Embryonic facial prominence (tissue), 1 donor: ENCODE results near the gene ZNF774.
"Not testable (repeated sequence)": the region's sequence is repeated elsewhere in the genome, so short reads cannot be mapped to it uniquely, and the experiment has no call there.

ENCODE experiments used
- DNase-seq: peaks from one replicate; pipeline ENCODE4 v3.0.0-alpha.2; 2016; ENCODE audit errors: extremely low spot score

ZNF774 gene

DNA sequence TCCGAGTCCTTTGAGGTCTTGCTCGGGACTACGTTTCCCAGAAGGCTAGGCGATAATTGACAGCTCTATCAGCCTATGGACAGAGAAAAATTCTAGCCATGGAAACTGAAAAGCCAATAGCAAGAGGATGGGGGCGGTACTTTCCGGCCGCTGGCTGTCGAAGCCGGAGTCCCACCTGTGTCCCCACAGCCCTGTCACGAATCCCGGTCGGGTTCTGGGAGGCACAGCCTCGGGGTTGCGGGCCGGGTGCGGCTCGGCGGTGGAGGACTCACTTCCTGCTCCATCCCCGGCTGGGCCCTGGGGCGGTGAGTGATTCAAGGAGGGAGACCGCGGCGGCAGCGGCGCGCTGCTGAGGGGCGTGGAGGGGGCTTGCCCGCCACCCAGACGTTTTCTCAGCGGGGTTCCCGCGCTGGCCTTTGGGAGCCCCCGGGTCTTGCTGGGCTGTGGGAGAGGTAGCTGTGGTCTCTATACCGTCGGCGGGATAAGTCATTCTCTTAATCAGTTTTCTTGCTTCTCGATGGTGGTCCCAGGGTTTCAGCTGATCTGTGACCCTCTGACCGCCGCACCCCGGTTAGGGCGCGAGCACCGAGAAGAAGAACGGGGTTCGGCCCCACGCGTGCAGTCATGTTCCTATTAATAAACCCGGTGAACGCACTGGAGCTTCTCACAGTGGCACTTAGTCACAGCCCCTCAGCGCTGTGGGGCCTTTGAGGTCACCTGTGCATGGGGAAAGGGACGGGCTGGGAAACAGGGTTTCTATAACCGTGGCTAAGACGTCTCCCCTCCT is at the start of gene ZNF774:
ZNF774 (plus strand) TSS at position 178 of the 787 bp plus-strand sequence. CDS start 2,377 bp downstream, outside the sequence.
- peak; percentile 86 for DNase-seq

DNA sequence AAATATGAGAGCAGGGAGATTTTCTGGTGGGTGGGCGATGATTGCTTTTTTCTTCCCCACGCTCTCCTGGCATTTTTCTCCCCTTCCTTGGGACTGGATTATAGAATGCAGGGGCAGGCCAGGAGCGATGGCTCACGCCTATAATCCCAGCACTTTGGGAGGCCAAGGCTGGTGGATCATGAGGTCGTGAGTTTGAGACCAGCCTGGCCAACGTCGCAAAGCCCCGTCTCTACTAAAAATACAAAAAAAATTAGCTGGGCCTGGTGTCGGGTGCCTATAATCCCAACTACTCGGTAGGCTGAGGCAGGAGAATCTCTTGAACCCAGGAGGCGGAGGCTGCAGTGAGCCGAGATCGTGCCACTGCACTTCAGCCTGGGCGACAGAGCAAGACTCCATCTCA is 46.7 kb upstream of the ZNF774 start:
- not testable (repeated sequence) for DNase-seq

- no peak for DNase-seq
Observed at GRCh38 chr15:90305932-90306331, 46.2 kb upstream of the ZNF774 start.

DNA sequence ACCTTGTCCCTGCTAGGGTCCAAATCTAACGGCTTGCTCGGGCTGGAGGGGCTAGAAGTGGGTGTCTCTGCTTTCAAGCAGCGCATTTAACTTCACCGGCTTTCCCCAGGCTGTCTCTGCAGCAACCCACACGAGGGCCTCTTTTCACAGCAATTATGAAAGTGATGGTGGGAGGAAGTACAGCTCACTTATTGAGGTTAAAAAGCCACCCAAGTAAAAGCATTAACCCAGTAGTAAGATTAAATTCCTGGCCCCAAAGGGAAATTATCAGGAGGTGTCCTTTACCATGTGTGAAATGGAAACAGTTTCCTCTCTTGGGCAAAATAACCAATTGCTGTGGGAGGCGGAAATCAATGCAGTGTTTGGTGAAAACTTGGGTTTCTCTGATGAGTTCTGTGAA is 45.5 kb upstream of the ZNF774 start:
- DNase-seq, result no peak

DNA sequence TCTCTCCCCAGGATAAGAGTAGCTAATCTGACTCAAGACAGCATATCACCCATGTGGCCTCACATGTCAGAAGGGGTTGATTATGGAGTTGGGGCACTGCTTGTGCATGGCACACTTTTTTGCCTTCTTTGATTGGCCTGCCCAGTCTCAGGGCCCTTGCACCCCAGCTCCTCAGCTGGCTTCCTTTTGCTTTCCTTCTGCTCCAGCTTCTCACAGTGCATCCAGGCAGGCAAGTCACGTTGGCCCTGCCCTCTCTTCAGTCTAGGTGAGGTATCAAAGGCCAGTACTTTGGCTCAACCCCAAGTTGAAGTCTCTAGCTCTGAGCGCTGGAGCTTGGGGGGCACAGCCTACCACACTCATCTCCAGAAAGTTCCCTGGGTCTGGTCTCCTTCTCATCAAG is 44.4 kb upstream of the ZNF774 start:
- no peak for DNase-seq

GRCh38 chr15:90309020-90309419 is 43.1 kb upstream of the ZNF774 start:
- DNase-seq, result no peak

DNA sequence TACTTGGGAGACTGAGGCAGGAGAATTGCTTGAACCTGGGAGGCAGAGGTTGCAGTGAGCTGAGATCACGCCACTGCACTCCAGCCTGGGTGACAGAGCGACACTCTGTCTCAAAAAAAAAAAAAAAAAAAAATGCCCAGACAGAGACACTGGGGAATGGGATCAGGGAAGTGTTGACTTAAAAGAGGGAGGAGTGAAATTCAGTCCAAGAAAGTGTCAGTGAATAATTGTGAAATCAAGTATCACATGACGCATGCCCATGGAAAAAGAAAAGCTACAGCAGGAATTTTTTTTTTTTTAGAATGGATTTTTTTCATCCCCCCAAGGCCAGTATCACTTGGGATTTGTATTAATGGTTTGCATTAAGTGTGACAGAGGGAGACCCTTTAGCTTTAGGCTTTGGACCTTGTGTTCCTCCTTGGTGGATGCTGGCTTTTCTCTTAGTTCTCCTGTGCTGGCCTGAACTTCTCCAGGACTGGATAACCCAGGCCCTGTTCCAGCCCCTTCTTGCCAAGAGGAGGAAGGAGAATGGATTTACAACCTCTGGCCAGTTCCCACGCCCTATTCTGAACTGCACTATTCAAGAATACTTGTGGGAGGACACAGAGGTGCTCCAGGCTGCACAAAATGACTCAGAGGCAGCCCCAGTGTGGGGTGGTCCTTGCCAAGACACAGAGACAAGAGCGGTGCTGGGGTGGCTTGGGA is 36.7 kb upstream of the ZNF774 start:
- DNase-seq, result no peak

GRCh38 chr15:90316139-90316538 is 35.9 kb upstream of the ZNF774 start:
- no peak for DNase-seq

DNA sequence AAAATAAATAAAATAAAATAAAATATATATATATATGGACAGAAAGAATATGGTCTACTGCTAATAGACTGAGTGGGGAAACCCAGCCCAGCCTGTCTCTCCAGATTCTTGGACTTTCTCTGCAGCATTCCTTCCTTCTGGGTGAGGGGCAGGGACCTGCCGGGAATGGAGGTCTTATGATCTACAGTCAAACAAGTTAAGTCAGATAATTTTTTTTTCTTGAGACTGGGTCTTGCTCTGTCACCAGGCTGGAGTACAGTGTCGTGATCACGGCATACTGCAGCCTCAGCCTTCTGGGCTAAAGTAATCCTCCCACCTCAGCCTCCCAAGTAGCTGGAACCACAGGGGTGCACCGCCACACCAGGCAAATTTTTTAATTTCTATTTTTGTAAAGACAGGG is 33.5 kb upstream of the ZNF774 start:
- no peak for DNase-seq

- DNase-seq, result peak; percentile 79
Observed at GRCh38 chr15:90320062-90320884, 31.8 kb upstream of the ZNF774 start.

DNA sequence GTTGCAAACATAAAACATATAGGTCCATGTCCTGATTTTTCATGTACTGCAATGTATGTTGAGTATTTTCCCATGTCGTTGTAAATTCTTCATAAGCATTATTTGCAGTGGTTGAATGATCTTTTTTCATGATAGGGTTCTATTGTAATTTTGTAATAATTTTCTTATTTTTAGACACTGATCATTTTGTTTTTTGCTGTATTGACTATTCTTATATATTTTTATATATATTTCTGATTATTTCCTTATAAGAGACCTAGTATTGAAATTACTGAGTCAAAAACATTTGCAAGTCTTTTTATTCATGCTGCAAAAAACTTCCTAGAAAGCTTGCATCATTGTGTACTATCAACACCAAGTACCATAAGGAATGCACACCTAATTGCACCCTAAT is 31.2 kb upstream of the ZNF774 start:
- DNase-seq, result no peak

- no peak for DNase-seq
Observed at GRCh38 chr15:90322538-90322937, 29.5 kb upstream of the ZNF774 start.

- no peak for DNase-seq
Observed at GRCh38 chr15:90325726-90326125, 26.4 kb upstream of the ZNF774 start.

GRCh38 chr15:90326441-90326840 is 25.6 kb upstream of the ZNF774 start:
- no peak for DNase-seq

DNA sequence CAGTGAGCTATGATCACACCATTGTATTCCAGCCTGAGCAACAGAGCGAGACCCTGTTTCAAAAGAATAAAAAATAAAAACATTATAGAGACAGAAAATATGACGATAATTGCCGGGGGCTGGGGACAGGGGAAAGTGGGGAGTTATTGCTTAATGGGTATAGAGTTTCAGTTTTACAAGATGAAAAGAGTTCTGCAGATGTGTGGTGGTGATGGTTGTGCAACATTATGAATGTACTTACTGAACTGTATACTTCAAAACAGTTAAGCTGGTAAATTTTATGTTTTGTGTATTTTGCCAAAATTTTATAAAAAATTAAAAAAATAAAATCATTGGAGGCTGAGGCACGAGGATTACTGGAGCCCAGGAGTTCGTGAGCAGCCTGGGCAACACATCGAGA is 24.8 kb upstream of the ZNF774 start:
- DNase-seq, result no peak

DNA sequence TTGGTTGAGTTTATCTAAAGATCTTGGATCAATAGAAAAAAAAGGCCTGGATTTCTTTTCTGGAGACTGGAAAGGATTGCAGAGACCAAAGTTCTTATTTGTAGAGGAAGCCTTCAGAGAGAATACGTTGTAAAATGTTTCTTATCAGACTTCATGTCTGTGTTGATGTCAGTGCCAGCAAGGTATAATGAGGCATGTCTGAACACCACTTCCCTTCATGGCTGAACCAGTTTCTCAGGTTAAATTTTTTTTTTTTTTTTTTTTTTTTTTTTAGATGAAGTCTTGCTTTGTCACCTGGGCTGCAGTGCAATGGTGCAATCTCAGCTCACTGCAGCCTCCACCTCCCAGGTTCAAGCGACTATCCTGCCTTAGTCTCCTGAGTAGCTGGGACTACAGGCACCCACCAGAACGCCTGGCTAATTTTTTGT is 17.8 kb upstream of the ZNF774 start:
- DNase-seq, result no peak

DNA sequence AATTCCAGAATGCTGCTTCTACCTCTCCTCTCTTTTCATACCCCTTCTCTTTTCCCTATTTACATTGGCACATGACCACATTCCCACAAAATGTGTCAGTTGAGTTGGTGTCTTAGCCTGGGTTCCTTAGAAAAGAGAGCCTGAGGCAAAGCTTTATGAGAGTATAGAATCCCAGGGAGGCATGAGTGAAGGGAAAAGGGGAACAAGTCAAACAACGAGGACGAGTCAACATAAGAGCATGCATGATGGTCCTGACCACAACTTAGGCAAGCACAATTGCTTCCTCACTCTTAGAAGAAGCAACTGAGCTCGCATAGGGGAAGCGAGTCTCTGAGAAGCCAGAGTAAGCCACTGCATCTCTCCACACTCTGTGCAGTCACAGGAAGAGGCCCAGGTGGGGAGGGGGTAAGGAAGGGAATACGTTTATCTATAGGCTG is 15.4 kb upstream of the ZNF774 start:
- no peak for DNase-seq

DNA sequence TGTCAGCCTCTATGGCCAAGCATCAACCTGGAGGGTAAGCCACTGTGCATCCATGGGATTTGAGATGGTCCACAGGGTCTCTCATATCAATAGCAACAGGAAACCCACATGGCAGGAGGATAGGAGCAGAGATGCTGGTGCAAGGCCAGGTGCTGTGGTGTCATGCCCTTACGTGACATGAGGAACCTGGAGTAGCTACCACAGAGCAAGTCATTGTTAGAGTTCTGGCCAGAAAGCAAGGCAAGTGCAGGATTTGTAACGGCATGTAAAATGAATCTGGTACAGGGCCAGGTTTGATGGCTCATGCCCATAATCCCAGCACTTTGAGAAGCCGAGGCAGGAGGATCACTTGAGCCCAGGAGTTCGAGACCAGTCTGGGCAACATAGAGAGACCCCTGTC is 14.8 kb upstream of the ZNF774 start:
- DNase-seq, result no peak

- DNase-seq, result no peak
Observed at GRCh38 chr15:90338532-90338931, 13.6 kb upstream of the ZNF774 start.

- DNase-seq, result no peak
Observed at GRCh38 chr15:90340345-90340744, 11.7 kb upstream of the ZNF774 start.

GRCh38 chr15:90343302-90343790 is 8.7 kb upstream of the ZNF774 start:
- no peak for DNase-seq

DNA sequence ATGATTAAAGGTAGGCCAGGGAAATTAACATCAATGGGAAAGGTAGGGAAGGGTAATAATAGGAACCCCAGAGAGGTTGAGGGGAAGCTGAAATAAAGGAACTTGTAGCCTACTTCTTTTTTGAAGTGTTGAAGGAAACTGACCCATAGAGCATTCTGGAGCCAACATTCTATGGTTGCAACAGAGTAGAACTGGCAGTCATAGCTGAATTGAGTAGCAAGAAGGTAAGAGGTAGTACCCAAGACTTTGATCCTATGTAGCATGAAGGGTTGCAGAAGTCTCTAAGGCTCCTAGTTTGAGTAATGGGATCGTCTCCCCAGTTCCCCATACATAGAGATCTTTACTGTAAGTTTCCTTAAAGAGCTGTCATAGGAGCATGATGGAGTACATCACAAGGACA is 7.4 kb upstream of the ZNF774 start:
- no peak for DNase-seq
